ENCODE data around the gene SRC. TPM values are rescaled to one million over a fixed set of nuclear protein-coding genes. Genes with fewer than 3 reads are reported as not detected.
A peak's percentile ranks its signal among the peaks of the same experiment; 100 is the strongest.

SRC gene
- total RNA-seq, 1 donor from 2014 or later, result 72.7 TPM

- no peaks in the 10 kb centered on the region for H3K9me3 Mint-ChIP-seq
- intact Hi-C loops (cut with micrococcal nuclease), result loop anchor here (5.0 kb wide), 1 partner anchor 37 kb away; no protein-coding TSS in a partner anchor
- peaks cover 56% of the 10 kb centered on the region for H3K4me1 Mint-ChIP-seq
- peak overlapping the region; percentile 92 for H3K27ac Mint-ChIP-seq
- H3K27me3 Mint-ChIP-seq, result no peaks in the 10 kb centered on the region
- H3K4me3 Mint-ChIP-seq, result peak overlapping the region; percentile 59
- ATAC-seq (ENCODE audit: low read depth), result no peak
- H3K36me3 Mint-ChIP-seq (ENCODE audit: low read depth), result peaks cover 59% of the 10 kb centered on the region
- no peak for DNase-seq
- ChIA-PET POLR2A (interaction anchor here (0.6 to 2.1 kb wide), 12 partner anchors 13 to 68 kb away, joined by 3 to 32 read pairs (median 6); partner anchors contain the start of genes MANBAL and SRC), CTCF (interaction anchor here (0.7 to 2.1 kb wide), 2 partner anchors 67 to 70 kb away, joined by 3 to 10 read pairs; no protein-coding TSS in a partner anchor)
- TF ChIP-seq CTCF (IDR thresholded peaks at IDR 0.05), result no peak
Observed at GRCh38 chr20:37315021-37315451, 30.9 kb upstream of the SRC start.

- CTCF ChIA-PET, result interaction anchor here (0.7 to 2.1 kb wide), 2 partner anchors 67 to 69 kb away, joined by 3 to 10 read pairs; no protein-coding TSS in a partner anchor
- DNase-seq, result peak; percentile 44
- intact Hi-C loops (cut with micrococcal nuclease), result loop anchor here (1.0 to 5.0 kb wide), 6 partner anchors 21 to 69 kb away; partner anchors contain the start of gene MANBAL
- ATAC-seq (ENCODE audit: low read depth), result peak; percentile 54
- TF ChIP-seq CTCF (IDR thresholded peaks at IDR 0.05), result no peak
- Mint-ChIP-seq H3K36me3 (ENCODE audit: low read depth) (peaks cover 53% of the 10 kb centered on the region), H3K4me1 (peaks cover 56% of the 10 kb centered on the region), H3K9me3 (no peaks in the 10 kb centered on the region), H3K27ac (peak overlapping the region; percentile 92), H3K4me3 (peak overlapping the region; percentile 59), H3K27me3 (no peaks in the 10 kb centered on the region)
- POLR2A ChIA-PET, result interaction anchor here (0.6 to 2.1 kb wide), 12 partner anchors 16 to 212 kb away, joined by 3 to 32 read pairs (median 7); partner anchors contain the start of genes BLCAP, MANBAL and SRC
Observed at GRCh38 chr20:37315452-37316110, 30.4 kb upstream of the SRC start.

GRCh38 chr20:37316116-37316774, 29.7 kb upstream of the SRC start:
- H3K9me3 Mint-ChIP-seq, result no peaks in the 10 kb centered on the region
- H3K27me3 Mint-ChIP-seq, result no peaks in the 10 kb centered on the region
- POLR2A ChIA-PET, result interaction anchor here (0.7 to 2.1 kb wide), 12 partner anchors 16 to 212 kb away, joined by 3 to 32 read pairs (median 7); partner anchors contain the start of genes BLCAP, MANBAL and SRC
- H3K36me3 Mint-ChIP-seq (ENCODE audit: low read depth), result peaks cover 47% of the 10 kb centered on the region
- peak overlapping the region; percentile 59 for H3K4me3 Mint-ChIP-seq
- DNase-seq, result peak; percentile 62
- intact Hi-C loops (cut with micrococcal nuclease), result loop anchor here (1.0 to 5.0 kb wide), 6 partner anchors 20 to 68 kb away; partner anchors contain the start of gene MANBAL
- peak overlapping the region; percentile 92 for H3K27ac Mint-ChIP-seq
- ATAC-seq (ENCODE audit: low read depth), result peak; percentile 90
- peaks cover 56% of the 10 kb centered on the region for H3K4me1 Mint-ChIP-seq
- CTCF ChIA-PET, result interaction anchor here (0.7 to 2.1 kb wide), 2 partner anchors 66 to 68 kb away, joined by 3 to 10 read pairs; no protein-coding TSS in a partner anchor
- TF ChIP-seq CTCF (IDR thresholded peaks at IDR 0.05), result no peak

GRCh38 chr20:37316775-37317170, 29.2 kb upstream of the SRC start:
- peaks cover 54% of the 10 kb centered on the region for H3K4me1 Mint-ChIP-seq

More at GRCh38 chr20:37316775-37317170, 29.2 kb upstream of the SRC start:
- Mint-ChIP-seq H3K36me3 (ENCODE audit: low read depth) (peaks cover 45% of the 10 kb centered on the region), H3K9me3 (no peaks in the 10 kb centered on the region), H3K4me3 (peak overlapping the region; percentile 59), H3K27me3 (no peaks in the 10 kb centered on the region), H3K27ac (peak overlapping the region; percentile 92)
- no peak for TF ChIP-seq CTCF (IDR thresholded peaks at IDR 0.05)
- intact Hi-C loops (cut with micrococcal nuclease), result loop anchor here (1.0 to 5.0 kb wide), 6 partner anchors 20 to 68 kb away; partner anchors contain the start of gene MANBAL
- ATAC-seq (ENCODE audit: low read depth) (no peak), DNase-seq (no peak)
- POLR2A ChIA-PET, result interaction anchor here (0.7 to 2.1 kb wide), 10 partner anchors 16 to 211 kb away, joined by 3 to 32 read pairs (median 10); partner anchors contain the start of genes BLCAP, MANBAL and SRC
- CTCF ChIA-PET, result interaction anchor here (2.1 kb wide), 1 partner anchor 68 kb away, joined by 10 read pairs; no protein-coding TSS in a partner anchor
